Activated CD8-positive, alpha-beta memory T cell treated with anti-CD3 and anti-CD28 coated beads, Interleukin-2, amount 50 U/mL, for 1 hour (primary cell): ENCODE measurements around the gene PRR5L.

Source experiments
- DNase-seq: peaks from one replicate; pipeline ENCODE4 v3.0.0-alpha.2; 2020; ENCODE audit errors: extremely low read depth

Gene PRR5L

GRCh38 chr11:36376888-36377758 lies 81.0 kb downstream of the PRR5L start:
- no peak for DNase-seq

- no peak for DNase-seq
Observed at GRCh38 chr11:36377759-36378564, 81.9 kb downstream of the PRR5L start.

- no peak for DNase-seq
Observed at GRCh38 chr11:36379653-36380052, 83.6 kb downstream of the PRR5L start.

- no peak for DNase-seq
Observed at GRCh38 chr11:36380296-36381014, 84.4 kb downstream of the PRR5L start.

GRCh38 chr11:36381015-36381360 lies 84.9 kb downstream of the PRR5L start:
- DNase-seq, result no peak

- DNase-seq, result no peak
Observed at GRCh38 chr11:36383195-36383594, 87.1 kb downstream of the PRR5L start.

- no peak for DNase-seq
Observed at GRCh38 chr11:36385121-36385970, 89.3 kb downstream of the PRR5L start.

- DNase-seq, result no peak
Observed at GRCh38 chr11:36386411-36386810, 90.3 kb downstream of the PRR5L start.

- no peak for DNase-seq
Observed at GRCh38 chr11:36388071-36388470, 92.0 kb downstream of the PRR5L start.

GRCh38 chr11:36388951-36389350 lies 92.9 kb downstream of the PRR5L start:
- no peak for DNase-seq

GRCh38 chr11:36389811-36390210 lies 93.7 kb downstream of the PRR5L start:
- DNase-seq, result no peak

- DNase-seq, result no peak
Observed at GRCh38 chr11:36390963-36391471, 94.9 kb downstream of the PRR5L start.

- no peak for DNase-seq
Observed at GRCh38 chr11:36392196-36392595, 96.1 kb downstream of the PRR5L start.

- no peak for DNase-seq
Observed at GRCh38 chr11:36394056-36394455, 98.0 kb downstream of the PRR5L start.

GRCh38 chr11:36394926-36395325 lies 98.8 kb downstream of the PRR5L start:
- no peak for DNase-seq

- DNase-seq, result no peak
Observed at GRCh38 chr11:36395978-36396736, 100.1 kb downstream of the PRR5L start.

- DNase-seq, result no peak
Observed at GRCh38 chr11:36398231-36398953, 102.3 kb downstream of the PRR5L start.

- no peak for DNase-seq
Observed at GRCh38 chr11:36399236-36399635, 103.1 kb downstream of the PRR5L start.

GRCh38 chr11:36399745-36400144 lies 103.7 kb downstream of the PRR5L start:
- DNase-seq, result no peak
